HG02970 (cell line): ENCODE measurements around the gene BRD1.
"Not testable (repeated sequence)": the region's sequence is repeated elsewhere in the genome, so short reads cannot be mapped to it uniquely, and the experiment has no call there.

Experiments
- ATAC-seq: cut with Tn5 transposase; IDR thresholded peaks from one replicate; pipeline ENCODE4 v1.9.1; 2021; ENCODE audit warnings: mild to moderate bottlenecking, moderate library complexity, moderate number of reproducible peaks; ENCODE audit not compliant: unreplicated experiment, low FRiP score

Gene BRD1

DNA sequence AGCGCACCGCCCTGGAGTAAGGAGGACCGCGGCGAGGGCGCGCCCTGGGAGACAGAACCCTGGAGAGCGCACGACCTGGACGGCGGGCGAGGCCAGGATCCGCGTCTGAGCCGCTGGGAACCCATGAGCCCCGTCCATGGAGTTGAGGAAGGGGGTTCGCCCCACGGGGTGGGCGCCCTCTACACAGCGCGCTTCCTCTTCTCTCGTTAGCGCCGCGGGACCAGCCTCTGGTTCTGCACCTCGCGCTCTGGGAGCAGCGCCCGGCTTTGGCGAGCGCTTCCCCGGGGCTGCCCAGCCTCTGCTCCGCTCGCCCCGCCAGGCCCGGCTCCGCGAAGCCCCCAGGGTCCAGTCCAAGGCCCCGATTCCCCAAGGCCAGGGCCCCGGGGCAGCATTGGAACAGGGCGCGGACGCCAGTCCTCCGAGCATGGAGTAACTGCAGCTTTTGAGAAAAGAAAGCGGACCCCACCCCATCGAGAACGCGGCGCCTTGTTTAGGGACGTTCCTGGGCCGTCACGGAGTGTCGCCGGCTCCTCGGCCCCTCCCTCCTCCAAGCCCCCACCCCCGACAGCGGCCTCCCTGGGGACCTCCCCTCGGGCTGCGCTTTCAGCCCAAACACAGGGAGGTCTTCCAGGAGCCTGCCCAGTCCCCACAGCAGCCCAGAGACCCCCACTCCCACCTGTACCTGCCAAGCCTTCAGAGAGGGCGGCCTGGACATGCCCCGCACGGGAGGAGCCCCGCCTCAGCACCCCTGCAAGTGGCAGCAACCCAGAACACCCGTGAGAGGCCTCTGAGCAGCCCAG is 56.2 kb downstream of the BRD1 start:
- ATAC-seq = no peak

DNA sequence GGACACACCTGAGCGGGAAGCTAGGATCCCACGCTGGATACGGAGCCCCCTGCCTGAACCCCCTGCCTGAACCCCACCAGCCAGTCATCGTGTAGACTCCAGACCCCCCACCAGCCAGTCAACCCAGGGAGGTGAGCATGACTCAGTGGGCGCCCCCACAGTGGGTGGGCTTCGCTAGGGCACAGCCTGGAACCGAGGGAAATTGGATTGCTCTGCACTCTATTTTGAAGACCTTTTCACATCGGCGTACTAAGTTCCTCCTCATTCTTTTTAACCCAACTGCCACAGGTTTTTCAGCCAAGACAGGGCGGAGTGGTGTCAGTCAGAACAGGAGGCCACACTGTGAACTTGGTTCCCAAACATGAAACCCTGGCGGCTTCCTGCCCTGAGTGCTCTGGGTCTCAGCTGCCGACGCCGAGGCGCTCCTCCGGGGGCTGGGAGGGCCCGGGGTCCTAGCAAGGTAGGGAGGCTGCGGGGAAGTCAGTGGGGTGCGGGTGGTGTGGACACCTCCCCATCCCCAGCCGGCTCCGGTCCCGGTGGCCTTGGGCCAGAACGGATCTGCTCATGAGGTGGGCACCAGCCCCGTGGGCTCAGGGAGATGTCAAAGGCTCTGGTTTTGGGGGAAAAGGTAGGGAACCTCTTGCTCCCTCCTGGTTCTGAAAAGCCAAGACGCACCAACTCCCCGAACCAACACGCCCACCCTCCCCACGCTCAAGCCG is 57.0 kb downstream of the BRD1 start:
- no peak for ATAC-seq

DNA sequence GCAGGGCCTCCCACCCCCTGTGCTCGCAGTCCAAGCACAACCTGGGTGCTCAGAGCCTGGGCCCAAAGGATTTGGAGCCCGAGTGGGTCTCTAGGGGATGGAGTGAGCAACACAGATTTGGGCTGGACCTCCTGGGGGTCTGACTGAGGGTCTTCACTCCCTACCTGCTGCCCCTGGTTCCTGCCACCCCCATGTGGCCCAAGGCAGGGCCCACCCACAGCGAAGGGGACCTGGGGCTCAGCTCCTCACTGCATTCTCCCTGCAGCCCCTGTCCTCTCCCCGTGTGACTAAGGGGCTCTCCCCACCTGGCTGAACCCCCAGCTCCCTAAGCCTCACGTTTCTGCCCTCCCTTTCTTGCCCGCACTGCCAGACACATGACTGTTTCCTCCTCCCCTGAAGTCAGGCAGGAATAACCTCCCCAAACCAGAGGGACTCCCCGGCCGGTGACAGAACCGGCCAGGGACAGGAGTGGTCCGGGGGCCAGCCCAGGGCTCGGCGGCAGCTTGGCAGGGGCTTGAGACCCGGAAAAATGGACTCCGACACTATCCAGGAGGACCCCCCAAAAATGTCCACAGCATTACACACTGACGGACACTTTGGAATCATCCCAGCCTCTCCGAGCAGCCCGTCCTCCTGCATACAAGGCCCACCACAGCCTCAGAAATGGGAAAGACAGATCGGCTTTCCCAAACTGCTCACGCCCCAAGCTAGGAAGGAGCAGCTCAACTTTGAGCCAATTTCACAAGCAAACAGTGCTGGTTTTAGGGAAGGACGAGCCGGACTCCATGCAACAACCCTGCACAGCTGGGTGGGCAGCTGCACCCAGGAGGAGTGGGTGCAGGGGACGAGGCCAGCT is 57.8 kb downstream of the BRD1 start:
- ATAC-seq = no peak

DNA sequence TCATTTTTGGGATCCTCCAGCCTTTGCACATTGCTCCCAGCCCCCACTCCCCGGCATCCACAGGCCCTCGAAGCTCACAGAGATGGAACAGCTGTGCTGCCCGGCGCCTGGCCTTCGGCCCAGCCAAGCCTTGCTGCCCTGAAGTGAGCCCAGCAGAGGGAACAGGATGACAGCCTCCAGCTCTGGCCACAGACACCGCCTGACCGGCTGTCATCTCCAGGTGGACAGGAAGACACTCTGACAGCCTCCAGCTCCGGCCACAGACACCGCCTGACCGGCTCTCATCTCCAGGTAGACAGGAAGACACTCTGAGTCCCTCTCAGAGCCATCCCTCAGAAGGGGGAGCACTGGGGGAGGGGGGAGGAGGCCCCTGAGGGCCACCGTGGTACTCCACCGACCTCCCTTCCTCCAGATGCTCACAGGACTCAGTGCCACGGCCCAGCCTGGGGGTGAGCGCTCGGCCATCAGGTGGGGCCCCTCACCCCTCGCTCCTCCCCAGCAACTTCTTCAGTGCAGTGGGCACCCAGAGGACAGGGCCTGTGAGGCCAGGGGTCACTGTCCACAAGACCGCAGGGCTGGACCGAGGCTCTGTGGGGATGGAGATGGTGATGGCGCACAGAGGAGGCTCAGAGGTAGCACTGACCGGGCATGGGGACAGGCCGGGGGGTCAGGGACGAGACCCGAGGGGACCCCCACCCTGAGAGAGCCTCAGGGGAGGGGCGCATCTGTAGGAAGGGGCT is 58.6 kb downstream of the BRD1 start:
- no peak for ATAC-seq

DNA sequence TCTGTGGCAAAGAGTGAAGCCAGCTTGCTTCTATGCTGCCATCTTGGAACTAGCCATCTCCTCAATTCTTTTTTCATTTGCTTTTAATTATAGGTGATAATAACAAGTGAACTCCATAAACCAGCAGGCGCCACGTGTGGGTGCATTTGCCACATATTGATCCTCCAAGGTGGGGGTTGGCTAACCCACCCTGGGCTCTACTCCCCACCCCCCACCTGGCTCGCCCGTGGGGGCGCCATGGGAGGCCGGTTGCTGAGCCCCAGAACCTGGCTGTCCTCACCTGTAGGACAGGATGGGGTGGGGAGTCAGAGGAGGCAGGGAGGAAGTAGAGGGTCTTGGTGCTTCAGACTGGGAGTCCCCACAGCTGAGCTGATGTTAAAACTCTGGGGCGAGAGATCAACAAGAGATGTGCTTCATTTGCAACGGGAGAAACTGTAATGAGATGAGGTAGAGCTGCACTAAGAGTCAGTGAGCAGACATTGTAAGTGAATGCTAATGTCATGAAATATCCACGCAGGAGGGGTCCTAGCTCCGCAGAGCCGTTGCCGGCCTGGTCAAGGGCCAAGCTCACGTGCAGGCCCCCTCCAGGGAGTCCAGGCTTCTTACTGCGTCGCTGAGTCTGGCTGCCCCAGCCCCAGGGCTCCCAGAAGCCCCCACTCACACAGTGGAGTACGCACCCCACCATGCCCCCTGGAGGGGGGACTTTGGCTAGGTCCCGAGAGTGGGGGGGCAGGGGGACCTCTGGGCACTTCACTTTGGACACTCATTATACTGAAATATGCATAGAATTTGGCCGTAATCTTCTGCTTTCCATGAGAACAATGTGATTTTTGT is 59.4 kb downstream of the BRD1 start:
- ATAC-seq = no peak

DNA sequence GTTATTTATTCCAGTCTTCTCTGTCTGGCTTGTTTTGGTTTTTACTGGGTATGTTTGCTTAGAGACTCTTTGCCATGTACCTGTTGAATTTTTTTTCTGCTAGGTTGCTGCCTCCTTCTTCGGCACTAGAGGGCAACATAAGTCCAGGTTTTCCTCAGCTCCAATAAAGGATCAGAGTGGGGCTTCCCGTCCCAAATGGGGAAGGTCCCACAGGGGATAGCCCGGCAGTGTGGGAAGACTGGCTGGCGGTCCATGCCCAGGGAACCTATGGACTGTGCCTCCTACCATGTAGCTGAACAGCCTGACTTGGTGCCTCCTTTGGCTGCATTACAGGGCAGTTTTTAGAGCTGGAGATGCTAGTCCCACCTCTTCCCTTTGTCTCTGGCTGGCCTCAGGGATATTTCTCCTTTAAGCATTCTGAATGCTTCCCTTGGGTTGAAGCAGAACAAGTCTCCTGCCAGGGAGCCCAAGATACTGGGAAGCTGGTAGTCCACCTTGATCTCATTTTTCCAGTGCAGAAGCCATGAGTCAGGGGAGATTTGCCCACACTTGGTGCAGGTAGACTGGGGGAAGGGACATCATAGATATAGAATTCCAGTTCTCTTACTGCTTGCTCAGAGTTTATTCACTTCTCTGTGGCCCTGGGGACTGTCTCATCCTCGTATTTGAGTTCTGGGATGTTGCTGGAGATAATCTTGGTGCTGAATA is 60.2 kb downstream of the BRD1 start:
- no peak for ATAC-seq

DNA sequence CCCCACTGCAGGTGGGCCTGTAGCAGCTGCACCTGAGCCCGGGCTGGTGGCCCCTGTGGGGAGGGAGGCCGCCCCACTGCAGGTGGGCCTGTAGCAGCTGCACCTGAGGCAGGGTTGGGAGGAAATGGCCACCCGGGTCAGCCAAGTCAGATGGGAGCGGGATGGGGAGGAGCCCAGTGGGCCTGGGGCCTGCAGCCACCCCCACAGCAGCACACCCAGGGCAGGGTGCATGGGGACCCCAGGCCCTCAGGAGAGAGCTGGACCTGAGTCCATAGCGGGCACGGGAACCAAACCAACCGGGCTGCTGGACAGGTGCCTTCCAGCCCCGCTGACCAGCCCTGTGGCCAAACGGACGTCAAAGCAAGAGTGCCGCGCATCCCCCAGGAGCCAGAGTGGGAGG is 61.7 kb downstream of the BRD1 start:
- ATAC-seq = no peak

DNA sequence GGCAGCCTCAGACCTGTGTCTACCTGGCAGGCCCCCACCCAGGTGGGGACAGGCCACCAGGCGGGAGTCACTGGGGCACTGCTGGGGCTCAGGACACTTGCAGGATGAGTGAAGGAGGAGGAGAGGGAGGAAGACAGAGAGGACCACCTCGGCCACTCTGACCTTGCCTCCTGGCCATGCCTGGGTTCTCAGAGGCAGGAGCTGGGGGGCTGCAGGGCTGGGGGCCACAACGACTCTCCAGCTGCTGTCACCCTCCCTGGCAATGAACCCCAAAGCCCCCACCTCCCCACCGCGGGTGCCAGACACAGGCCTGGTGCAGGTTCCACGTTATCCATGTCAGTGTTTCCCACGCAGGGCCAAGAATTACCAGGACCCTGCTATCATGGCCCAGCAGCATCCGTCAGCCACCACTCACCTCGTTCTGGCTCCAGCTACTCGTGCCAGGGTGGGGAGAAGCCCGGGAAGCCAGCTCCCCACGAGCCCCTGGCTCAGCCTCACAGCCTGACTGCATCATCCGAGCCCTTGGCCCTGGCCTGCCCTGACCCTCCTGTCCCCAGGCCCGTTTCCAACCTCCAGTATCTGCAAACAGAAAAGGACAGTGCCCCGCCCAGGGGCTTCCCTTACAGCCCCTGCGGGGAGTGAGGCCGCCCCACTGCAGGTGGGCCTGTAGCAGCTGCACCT is 62.4 kb downstream of the BRD1 start:
- no peak for ATAC-seq

DNA sequence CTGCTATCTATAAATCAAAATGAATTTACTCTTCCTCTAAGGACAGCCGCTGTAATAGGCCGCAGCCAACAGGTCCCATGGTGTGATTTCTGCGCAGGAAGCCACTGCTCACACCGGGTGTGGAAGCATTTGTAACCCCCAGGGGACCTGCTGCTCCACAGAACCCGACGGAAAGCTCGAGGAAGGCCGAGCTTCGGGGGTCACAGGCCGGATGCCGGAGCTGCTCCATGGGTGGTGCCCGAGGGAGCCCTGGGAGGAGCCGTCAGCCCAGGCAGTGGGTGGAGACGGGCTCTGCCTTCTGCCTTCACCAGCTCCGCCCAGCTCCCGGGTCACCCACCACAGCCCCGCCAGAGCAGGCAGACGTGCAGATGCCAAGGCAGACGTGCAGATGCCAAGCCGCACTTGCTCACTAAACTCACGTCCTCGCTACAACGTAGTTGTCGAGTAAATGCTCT is 63.5 kb downstream of the BRD1 start:
- no peak for ATAC-seq

DNA sequence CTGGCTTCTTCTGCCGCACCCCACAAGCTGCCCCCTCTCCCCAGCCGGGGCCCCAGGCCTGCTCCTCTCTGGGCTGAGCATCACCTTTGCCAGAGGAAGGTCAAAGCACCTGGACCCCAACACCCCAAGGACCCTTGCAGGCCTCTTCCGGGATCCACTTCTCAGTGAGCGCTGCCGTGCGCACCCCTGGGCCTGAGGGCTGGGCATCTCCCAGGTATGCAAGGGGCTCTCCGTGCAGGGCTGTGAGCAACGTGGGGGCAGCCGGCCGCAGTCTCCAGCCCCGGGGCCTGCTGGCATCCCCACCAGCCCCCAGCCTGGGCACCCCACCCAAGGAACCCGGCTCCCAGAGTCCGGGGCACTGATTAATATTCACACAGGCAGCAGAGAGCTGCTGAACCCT is 64.0 kb downstream of the BRD1 start:
- no peak for ATAC-seq

DNA sequence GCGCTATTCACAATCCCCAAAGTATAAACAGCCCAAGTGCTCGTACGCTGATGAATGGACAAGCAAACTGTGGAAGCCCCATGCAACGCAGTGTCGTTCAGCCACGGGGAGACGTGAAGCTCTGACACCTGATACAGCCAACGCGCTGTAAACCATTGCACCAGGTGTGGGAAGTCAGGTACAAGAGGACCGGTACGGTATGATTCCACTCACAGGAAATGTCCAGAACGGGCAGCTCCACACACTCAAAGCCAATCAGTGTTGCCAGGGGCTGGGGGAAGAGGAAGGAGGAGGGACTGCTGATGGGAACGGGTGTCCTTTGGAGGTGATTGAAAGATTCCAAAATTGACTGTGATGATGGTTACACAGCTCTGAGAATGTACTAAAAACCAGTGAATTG is 64.5 kb downstream of the BRD1 start:
- no peak for ATAC-seq

DNA sequence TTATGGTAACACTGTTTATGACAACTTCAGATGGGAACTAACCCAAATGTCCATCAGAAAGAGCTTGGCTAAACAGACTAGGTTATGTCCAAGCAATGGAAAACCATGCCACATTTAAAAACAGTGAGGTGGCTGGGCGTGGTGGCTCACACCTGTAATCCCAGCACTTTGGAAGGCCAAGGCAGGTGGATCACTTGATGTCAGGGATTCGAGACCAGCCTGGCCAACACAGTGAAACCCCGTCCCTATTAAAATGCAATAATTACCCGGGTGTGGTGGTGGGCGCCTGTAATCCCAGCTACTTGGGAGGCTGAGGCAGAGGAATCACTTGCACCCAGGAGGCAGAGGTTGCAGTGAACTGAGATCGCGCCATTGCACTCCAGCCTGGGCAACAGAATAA is 65.1 kb downstream of the BRD1 start:
- ATAC-seq = not testable (repeated sequence)

DNA sequence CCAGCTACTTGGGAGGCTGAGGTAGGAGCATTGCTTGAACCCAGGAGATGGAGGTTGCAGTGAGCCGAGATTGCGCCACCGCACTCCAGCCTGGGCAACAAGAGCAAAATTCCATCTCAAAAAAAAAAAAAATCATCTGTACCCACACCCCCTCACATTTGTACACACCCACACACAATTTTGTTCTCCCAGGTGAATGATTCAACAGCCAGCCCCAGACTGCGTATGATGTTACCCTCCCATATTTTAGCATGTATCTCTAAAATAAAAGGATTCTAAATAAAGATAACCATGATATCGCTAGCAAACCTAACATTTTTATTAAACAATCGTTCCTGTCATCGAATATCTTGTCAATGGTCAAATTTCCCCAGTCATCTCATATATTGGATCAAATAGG is 65.8 kb downstream of the BRD1 start:
- ATAC-seq = no peak

DNA sequence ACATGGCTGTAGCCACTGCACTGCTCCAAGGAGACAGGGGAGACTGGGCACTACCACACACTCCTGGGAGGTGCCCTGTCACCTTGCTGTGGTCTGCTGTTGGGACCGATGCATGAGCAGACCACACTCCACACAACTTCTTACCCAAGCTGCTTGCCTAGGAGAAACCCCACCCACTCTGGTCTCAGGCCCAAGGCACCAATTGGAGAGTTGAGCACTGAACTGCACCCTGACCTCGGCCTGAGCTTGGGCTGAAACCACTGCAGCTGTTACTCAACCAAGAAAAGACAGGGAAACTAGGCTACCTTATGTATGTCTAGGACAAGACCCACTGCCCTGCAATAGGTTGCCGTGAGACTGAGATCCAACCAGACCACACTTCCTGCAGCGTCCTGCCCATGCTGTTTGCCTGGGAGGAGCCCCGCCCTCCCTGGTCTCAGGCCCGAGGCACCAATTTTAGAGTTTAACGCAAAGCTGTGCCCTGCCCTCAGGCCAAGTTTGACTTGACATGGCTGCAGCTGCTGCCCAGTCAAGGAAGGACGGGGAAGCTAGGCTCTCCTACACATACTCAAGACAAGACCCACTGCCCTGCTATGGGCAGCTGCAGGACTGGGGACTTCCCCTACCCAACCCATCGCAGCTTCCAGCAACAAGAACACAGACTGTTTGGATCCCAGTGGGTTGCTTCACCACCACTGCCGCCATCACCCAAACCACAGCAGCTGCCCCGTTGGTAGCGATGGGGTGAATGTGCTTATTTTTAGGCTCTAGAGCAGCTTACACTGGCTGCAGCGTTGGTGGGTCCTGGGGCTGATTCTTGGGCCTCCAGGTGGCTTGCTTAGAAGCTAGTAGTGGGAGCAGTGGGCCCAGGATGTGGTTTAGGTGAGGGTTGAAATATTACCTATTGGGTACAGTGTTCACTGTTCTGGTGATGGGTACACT is 66.8 kb downstream of the BRD1 start:
- no peak for ATAC-seq

DNA sequence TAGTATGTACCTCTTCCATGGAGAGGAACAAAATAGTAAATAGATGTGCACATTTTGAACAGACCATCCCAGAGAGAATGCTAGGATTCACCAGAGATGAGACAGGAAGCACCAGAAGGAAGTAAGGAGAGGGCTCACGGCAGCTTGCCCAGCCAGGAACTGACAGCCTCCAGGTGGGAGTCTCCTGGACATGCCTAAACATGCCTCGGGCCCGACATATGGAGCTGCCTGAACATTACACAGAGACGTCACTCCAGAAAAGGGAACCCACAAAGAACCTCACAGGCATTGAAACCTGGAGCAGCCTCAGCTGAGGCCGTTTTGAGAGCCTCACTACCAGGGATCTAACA is 67.4 kb downstream of the BRD1 start:
- ATAC-seq = no peak

DNA sequence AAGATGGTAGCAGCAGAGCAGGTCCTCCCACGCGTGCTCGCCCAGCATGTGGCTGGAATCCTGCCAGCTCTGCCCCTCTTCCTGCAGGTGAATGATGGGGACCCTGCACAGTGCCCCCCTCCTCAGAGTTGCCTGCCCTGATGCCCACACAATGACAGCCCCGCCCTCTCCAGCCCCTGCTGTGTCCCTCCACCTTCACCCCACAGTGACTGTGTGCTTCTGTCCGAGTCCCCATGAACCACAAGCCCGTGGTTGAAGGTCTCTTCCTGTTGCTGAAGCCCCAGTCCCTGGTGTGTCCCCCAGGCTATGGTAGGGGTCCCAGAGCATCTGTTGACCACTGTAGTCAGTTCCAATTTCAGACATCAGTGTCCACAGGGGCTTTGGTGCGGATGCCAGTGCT is 71.0 kb downstream of the BRD1 start:
- ATAC-seq = no peak

DNA sequence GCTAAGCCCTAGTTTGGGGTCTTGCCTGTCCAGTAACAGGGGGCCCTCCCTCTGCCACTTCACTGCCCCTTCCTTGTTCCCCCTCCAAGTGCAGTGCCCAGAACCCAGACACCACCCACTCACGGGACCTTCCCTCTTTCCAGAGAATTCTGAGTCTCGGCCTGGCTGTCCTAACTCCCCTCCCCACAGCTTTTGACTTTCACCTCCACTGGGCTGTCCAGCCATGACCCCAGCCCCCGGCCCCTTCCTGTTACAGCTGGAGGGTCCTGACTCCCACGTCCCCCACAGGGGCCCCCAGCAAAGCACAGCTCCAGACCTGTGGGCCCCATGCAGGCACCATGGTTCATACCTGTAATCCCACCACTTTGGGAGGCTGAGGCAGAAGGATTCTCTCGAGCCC is 71.5 kb downstream of the BRD1 start:
- no peak for ATAC-seq
